Gastroesophageal sphincter (tissue), 4 donors: ENCODE measurements around the gene PROSER2. TPM values are rescaled to one million over a fixed set of nuclear protein-coding genes. Genes with fewer than 3 reads are reported as not detected.

Experiments used
- ATAC-seq: fragments of 150-250 bp; one replicate; pipeline ENCODE4 v1.9.1; 2016; ENCODE audit warnings: mild to moderate bottlenecking, moderate library complexity
- H3K27ac ChIP-seq, 4 donors: fragments of 200-600 bp; sonication (generic) in 3 of 4; 1 replicate in 3 of 4; 2 replicates in 1 of 4; pipeline ENCODE4 v1.5.1; 2016 to 2019
- H3K27me3 ChIP-seq: fragments of 200-600 bp; sonication (generic); one replicate; pipeline ENCODE4 v1.5.1; 2019
- H3K36me3 ChIP-seq, 2 donors: fragments of 200-600 bp; sonication (generic); one replicate each; pipeline ENCODE4 v1.5.1; 2019; ENCODE audit warnings: control low read depth in 1 of 2
- H3K4me1 ChIP-seq, 3 donors: fragments of 200-600 bp; sonication (generic); 1 replicate in 2 of 3; 2 replicates in 1 of 3; pipeline ENCODE4 v1.5.1; 2016 to 2019; ENCODE audit warnings: control low read depth in 2 of 3
- H3K4me3 ChIP-seq, 2 donors: fragments of 200-600 bp; sonication (generic); one replicate each; pipeline ENCODE4 v1.5.1; 2019; ENCODE audit warnings: mild to moderate bottlenecking in 1 of 2, moderate library complexity in 1 of 2
- H3K9me3 ChIP-seq, 3 donors: fragments of 200-600 bp; sonication (generic); one replicate each; pipeline ENCODE4 v1.5.1; 2017 to 2019; ENCODE audit warnings: control low read depth in 2 of 3
- CTCF ChIP-seq, 4 experiments: fragments of 200-600 bp in 2 of 4; fragments of 450-650 bp in 2 of 4; sonication (generic) in 1 of 4; IDR thresholded peaks; one replicate each; pipeline ENCODE4 v1.5.1; 2017 to 2019; ENCODE audit warnings: antibody characterized with exemption in 4 of 4, mild to moderate bottlenecking in 2 of 4, moderate library complexity in 2 of 4
- EP300 ChIP-seq: sonication (generic); formaldehyde crosslinking; IDR thresholded peaks from one replicate; pipeline ENCODE4 v1.6.1; 2017; ENCODE audit warnings: antibody characterized with exemption, mild to moderate bottlenecking
- POLR2A ChIP-seq, 2 donors: fragments of 450-650 bp; IDR thresholded peaks; one replicate each; pipeline ENCODE4 v1.6.1; 2017; ENCODE audit warnings: antibody characterized with exemption in 2 of 2, mild to moderate bottlenecking in 2 of 2, moderate library complexity in 1 of 2
- POLR2AphosphoS5 ChIP-seq: sonication (generic); formaldehyde crosslinking; IDR thresholded peaks from one replicate; pipeline ENCODE4 v1.6.1; 2017; ENCODE audit warnings: antibody characterized with exemption
- WGBS, 2 donors: methylation state at CpG; one replicate each; pipeline ENCODE4 v1.1.5; 2018; ENCODE audit warnings: low coverage in 1 of 2; 5-methylcytosine and 5-hydroxymethylcytosine counted together
- total RNA-seq, 4 donors: library from RNA; depleted of rRNA; stranded (reverse); fragments of >200 nt; gene quantifications; one replicate each; pipeline ENCODE4 v1.1.0, GENCODE V29; 2016

PROSER2 gene
- total RNA-seq, 4 donors from 2014 or later = 0.62 to 10.3 (median 1.8) TPM

- Histone ChIP-seq H3K27ac (no peak overlapping the region), H3K9me3 (no peaks in the 10 kb centered on the region), H3K27me3 (peaks cover 5% of the 10 kb centered on the region), H3K4me1 (no peaks in the 10 kb centered on the region), H3K36me3 (no peaks in the 10 kb centered on the region), H3K4me3 (no peak overlapping the region)
- TF ChIP-seq CTCF (IDR thresholded peaks at IDR 0.05) = no peak
- TF ChIP-seq POLR2A (IDR thresholded peaks at IDR 0.05) = no peak
- no peak for TF ChIP-seq POLR2AphosphoS5
- no peak for TF ChIP-seq EP300
- ATAC-seq = no peak
- WGBS, 2 donors = 89 to 97% methylated on average over 6 of the region's 8 CpGs
Measured at GRCh38 chr10:11906714-11907113, 83.6 kb downstream of the PROSER2 start.

- no peak overlapping the region for H3K27ac ChIP-seq
- WGBS, 2 donors = no CpG with 5 or more reads among the region's 18 CpGs
- no peak for ATAC-seq
Measured at GRCh38 chr10:11907914-11908313, 84.8 kb downstream of the PROSER2 start.

GRCh38 chr10:11908536-11908935, 85.4 kb downstream of the PROSER2 start:
- no peak for ATAC-seq
- H3K4me3 ChIP-seq = no peak overlapping the region
- no peaks in the 10 kb centered on the region for H3K27me3 ChIP-seq
- H3K36me3 ChIP-seq = no peaks in the 10 kb centered on the region
- H3K27ac ChIP-seq = no peak overlapping the region
- 80% methylated on average over 1 to 2 of the region's 10 CpGs for WGBS, 2 donors
- H3K9me3 ChIP-seq = no peaks in the 10 kb centered on the region
- no peaks in the 10 kb centered on the region for H3K4me1 ChIP-seq
- TF ChIP-seq CTCF (IDR thresholded peaks at IDR 0.05) (no peak), EP300 (no peak), POLR2A (IDR thresholded peaks at IDR 0.05) (no peak), POLR2AphosphoS5 (no peak)

More at GRCh38 chr10:11907914-11908313, 84.8 kb downstream of the PROSER2 start:
- H3K4me1 ChIP-seq = no peaks in the 10 kb centered on the region
- H3K4me3 ChIP-seq = no peak overlapping the region
- no peak for TF ChIP-seq EP300
- no peak for TF ChIP-seq CTCF (IDR thresholded peaks at IDR 0.05)
- no peak for TF ChIP-seq POLR2AphosphoS5
- TF ChIP-seq POLR2A (IDR thresholded peaks at IDR 0.05) = no peak
- no peaks in the 10 kb centered on the region for H3K27me3 ChIP-seq
- no peaks in the 10 kb centered on the region for H3K36me3 ChIP-seq
- no peaks in the 10 kb centered on the region for H3K9me3 ChIP-seq

- Histone ChIP-seq H3K36me3 (no peaks in the 10 kb centered on the region), H3K27ac (no peak overlapping the region), H3K27me3 (no peaks in the 10 kb centered on the region), H3K4me1 (no peaks in the 10 kb centered on the region), H3K4me3 (no peak overlapping the region), H3K9me3 (no peaks in the 10 kb centered on the region)
- TF ChIP-seq POLR2A (IDR thresholded peaks at IDR 0.05) (no peak), POLR2AphosphoS5 (no peak), CTCF (IDR thresholded peaks at IDR 0.05) (no peak), EP300 (no peak)
- 97 to 100% methylated on average over 5 to 10 of the region's 11 CpGs for WGBS, 2 donors
- ATAC-seq = no peak
Measured at GRCh38 chr10:11908991-11909390, 85.8 kb downstream of the PROSER2 start.

GRCh38 chr10:11909618-11910017, 86.5 kb downstream of the PROSER2 start:
- Histone ChIP-seq H3K4me3 (no peak overlapping the region), H3K27ac (no peak overlapping the region), H3K9me3 (no peaks in the 10 kb centered on the region), H3K27me3 (no peaks in the 10 kb centered on the region), H3K4me1 (no peaks in the 10 kb centered on the region), H3K36me3 (no peaks in the 10 kb centered on the region)
- no peak for ATAC-seq
- whole genome bisulfite sequencing, 2 donors = 44 to 59% methylated on average over 3 to 7 of the region's 10 CpGs
- no peak for TF ChIP-seq POLR2AphosphoS5
- no peak for TF ChIP-seq CTCF (IDR thresholded peaks at IDR 0.05)
- no peak for TF ChIP-seq POLR2A (IDR thresholded peaks at IDR 0.05)
- no peak for TF ChIP-seq EP300
